GM12865 (cell line): Measurements from ENCODE around the gene NODAL.

ENCODE experiments used
- DNase-seq: peaks from one replicate; pipeline ENCODE4 v3.0.0; 2010; ENCODE audit warnings: low read depth
- H3K4me3 ChIP-seq: 2 replicates; pipeline ENCODE4 v1.5.1; 2011; ENCODE audit warnings: mild to moderate bottlenecking, low read depth, low read length, control low read depth
- TF ChIP-seq, protein P1 (sequence below): IDR thresholded peaks from 2 replicates; pipeline ENCODE4 v1.5.1; 2011; ENCODE audit warnings: low read length, control low read depth, low read depth, inconsistent platforms; ENCODE audit not compliant: insufficient read depth; ENCODE audit errors: missing control alignments

NODAL gene

DNA sequence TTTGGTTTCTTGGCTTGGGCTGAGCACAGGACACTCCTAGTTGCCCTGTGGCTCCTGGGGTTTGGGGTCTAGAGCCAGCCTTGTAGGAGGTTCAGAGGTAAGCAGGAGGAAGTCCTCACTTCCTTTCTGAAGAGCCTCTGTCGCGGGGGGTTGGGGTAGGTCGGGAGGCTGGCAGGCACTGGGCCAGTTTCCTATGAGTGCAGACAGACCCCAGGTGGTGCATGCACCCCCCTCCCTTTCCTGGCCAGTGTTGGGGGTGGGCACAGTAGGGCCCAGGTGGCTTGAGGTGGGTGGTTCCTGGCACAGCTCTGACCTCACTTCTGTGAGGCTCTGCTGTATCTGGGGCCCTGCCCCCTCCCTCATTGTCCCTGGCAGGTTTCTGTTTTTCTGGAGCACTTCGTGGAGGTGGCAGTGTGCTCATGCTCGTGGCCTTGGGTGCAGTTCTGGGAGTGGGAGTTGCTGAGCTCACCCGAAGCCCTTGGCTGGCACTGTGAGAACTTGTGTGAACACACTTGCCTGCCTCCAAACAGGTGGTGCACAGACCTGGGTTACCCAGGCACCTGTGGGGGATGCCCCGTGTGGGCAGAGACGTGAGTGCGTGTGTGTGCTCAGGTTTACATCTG lies 38.9 kb upstream of the NODAL start:
- DNase-seq = peak; percentile 52
- peak overlapping the region; percentile 80 for H3K4me3 ChIP-seq
- TF ChIP-seq, protein P1, sequence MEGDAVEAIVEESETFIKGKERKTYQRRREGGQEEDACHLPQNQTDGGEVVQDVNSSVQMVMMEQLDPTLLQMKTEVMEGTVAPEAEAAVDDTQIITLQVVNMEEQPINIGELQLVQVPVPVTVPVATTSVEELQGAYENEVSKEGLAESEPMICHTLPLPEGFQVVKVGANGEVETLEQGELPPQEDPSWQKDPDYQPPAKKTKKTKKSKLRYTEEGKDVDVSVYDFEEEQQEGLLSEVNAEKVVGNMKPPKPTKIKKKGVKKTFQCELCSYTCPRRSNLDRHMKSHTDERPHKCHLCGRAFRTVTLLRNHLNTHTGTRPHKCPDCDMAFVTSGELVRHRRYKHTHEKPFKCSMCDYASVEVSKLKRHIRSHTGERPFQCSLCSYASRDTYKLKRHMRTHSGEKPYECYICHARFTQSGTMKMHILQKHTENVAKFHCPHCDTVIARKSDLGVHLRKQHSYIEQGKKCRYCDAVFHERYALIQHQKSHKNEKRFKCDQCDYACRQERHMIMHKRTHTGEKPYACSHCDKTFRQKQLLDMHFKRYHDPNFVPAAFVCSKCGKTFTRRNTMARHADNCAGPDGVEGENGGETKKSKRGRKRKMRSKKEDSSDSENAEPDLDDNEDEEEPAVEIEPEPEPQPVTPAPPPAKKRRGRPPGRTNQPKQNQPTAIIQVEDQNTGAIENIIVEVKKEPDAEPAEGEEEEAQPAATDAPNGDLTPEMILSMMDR = no peak

DNA sequence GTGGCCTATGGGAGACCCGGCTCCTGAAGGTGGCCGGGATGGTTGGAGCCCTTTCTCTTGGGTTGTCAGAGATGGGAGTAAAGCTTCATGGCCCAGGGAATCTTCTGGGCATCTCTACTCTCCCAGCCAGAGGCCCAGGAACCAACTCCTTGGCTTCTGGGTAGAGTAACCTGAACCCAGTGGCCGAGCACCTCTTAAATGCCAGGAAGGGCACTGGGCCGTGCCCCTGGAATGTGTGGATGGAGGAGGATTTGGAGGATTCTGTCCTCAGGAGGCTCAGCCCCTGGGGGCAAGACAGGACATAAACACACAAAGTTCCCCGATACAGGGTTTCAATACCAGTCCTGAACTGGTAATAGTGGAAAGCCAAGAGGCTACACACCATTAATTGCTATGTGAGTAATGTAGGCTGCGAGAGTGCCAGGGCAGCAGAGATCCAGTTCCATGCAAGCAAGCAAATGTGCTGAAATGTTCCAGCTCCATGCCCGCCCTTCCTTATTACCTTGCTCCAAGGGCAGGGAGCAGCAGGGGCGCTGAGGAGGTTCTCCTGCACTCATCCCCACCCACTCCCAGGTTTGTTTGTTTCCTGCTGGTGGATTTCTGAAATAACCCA lies 38.3 kb upstream of the NODAL start:
- TF ChIP-seq, protein P1 = no peak
- H3K4me3 ChIP-seq = peak overlapping the region; percentile 80
- no peak for DNase-seq

DNA sequence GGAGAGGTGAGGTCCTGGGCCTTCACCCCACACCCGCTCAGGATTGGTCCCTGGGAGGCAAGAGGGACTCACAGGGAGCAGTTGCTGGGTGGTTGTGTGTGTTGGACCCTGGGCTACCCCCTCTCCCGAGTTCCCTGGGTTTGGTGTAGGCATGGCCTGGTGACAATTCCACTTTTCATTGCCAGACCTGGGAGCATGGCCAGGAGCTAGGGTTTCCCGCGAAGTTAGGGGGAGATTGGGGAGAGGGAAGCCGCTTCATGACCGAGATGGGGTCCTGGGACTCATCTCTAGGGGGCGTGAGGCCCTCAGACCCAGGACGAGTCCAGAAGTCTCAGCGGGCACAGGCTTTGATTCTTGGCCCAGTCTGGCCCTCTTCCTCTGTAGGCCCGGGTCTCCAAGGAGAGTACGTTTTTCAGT lies 37.7 kb upstream of the NODAL start:
- no peak for DNase-seq
- peak overlapping the region; percentile 80 for H3K4me3 ChIP-seq
- TF ChIP-seq, protein P1 = peak; percentile 13

DNA sequence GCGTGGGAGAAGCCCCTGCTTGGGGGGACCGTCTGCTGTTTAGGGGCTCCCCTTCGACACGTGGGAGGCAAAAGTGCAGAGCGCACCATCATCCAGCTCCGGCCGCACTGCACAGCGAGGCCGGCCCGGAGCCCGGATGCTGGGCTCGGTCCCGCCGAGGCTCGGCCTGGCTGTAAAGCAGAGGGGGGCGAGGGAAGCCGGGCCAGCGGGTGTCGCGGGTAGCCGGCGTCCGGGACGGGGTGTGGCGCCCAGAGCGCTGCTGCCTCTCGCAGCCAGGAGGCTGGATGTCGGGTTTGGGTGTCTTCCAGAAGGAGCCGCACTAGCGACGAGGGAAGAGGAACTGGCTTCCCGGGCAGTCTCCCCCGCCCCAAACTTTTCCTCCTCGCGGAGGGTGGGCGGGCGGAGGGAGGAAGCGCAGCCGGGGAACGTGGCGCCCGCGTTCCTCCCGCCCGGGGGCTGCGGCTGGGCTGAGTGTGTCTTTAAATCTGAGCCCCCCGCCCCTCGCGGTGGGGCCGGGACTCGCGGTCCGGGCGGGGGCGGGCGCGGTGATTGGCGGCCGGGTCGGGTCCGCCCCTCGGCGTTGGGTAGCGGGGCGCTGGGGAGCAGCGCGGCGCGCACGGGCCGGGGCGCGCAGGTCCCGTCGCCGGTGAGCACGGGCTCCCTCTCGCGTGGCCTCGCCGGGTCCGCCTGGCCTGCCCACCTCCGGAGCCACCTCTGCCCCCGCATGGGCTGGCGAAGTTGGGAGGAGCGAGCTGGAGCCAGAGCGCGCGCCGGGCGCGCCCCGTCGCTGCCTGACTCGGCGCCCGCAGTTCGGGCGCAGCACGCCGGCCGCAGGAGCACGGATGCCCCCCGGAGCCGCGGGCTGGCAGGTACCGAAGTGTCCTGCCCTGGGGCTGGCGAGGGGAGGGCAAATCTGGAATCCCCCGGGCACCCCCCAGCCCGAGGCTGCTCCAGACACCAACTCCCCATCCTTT lies 37.0 kb upstream of the NODAL start, which contains the start of gene PALD1:
TSS of gene PALD1 (plus strand) at position 577 of the 974 bp plus-strand sequence. CDS start 47,185 bp downstream, outside the sequence.
- H3K4me3 ChIP-seq = peak within 1 kb of the TSS; percentile 80
- TF ChIP-seq, protein P1 = no peak
- DNase-seq = peak; percentile 66

DNA sequence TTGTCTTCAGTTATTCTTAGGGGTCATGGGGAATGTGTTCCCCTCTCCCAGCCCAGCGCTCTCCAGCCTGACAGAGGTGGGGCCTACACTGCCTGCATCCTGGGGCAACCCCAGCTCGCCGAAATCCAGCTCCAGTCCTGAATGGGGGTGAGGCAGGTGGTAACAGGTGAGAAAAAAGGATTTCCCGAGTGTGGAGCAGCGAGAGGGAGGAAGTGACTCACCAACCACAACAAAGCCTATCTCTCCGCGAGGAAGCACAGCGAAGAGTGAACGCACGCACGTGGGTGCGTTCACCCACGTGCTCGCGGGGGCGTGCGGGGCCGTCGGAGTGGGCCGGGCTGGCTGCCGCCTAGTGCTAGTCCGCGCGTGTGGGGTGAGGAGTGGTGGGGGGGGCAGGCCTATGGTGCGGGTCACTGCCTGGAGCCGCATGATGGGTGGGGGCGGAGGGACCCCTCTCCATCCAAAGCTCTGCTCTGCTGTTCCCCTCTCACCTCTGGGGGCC lies 36.2 kb upstream of the NODAL start:
- H3K4me3 ChIP-seq = peak overlapping the region; percentile 80
- peak; percentile 73 for DNase-seq
- TF ChIP-seq, protein P1 = no peak

DNA sequence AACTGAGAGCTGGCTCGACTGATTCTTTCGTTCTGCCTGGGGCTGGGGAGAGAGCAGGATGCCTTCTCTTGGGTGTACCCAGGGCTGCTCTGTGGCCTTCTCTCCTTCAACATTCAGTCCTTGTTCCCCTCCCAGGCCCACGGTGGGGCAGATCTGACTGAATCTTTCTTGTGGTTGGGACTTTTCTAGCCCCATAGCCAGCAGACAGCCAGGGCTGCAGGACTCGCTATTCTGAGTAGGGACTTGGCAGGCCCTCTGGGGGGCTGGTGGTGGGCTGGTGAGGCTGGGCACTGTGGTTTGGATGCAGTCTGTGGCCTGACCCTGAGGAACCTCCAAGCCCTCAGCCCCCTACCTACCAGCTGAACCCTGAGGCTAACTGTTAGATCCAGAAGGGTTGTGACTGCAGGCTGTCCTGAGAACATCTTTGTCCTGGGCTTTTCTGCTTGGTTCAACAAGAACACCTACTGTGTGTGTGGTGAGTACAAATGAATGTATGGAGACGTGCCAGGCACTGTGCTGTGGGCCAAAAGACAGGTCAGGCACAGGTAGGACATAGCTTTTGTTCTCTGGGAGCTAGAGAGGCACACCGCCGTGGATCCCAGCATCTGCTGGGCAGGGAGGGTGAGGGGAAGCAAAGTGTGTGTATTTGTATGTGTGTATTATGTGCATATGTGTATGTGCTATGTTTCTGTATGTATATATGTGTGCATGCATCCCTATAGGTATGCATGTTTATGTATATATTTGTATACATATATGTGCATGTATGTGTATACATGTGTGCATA lies 35.0 kb upstream of the NODAL start:
- peak; percentile 62 for DNase-seq
- TF ChIP-seq, protein P1 = no peak
- no peak overlapping the region for H3K4me3 ChIP-seq
